HG03280 (cell line): ENCODE data around the gene TBX10.
"Not testable (repeated sequence)": the region's sequence is repeated elsewhere in the genome, so short reads cannot be mapped to it uniquely, and the experiment has no call there.

Source experiments
- ATAC-seq: cut with Tn5 transposase; IDR thresholded peaks from one replicate; pipeline ENCODE4 v1.9.1; 2021; ENCODE audit warnings: mild to moderate bottlenecking, moderate library complexity; ENCODE audit not compliant: unreplicated experiment

The TBX10 gene

GRCh38 chr11:67646535-67647336 is 7.2 kb upstream of the TBX10 start:
- no peak for ATAC-seq

- no peak for ATAC-seq
Observed at GRCh38 chr11:67645521-67646461, 6.2 kb upstream of the TBX10 start.

- no peak for ATAC-seq
Observed at GRCh38 chr11:67644472-67645418, 5.2 kb upstream of the TBX10 start.

DNA sequence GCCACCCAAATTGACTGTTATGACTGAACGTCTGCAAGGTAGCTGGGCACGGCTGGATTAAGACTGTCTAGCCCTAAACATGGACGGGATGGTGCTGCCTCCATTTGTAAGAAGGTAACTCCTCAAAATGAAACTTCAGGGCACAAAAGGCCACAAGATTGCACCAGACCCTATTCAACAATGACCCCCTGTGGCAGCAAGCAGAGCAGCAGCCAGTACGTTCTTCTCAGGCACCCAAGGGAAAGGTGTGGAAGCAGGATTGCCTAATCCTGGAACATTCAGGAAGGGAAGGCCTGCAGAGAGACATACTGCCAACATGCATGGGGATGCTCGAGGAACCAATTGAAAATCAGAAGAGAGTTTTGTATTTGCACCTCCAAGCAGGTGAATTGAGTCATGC is 4.5 kb upstream of the TBX10 start:
- ATAC-seq = no peak

GRCh38 chr11:67642173-67643120 is 2.9 kb upstream of the TBX10 start:
- no peak for ATAC-seq

DNA sequence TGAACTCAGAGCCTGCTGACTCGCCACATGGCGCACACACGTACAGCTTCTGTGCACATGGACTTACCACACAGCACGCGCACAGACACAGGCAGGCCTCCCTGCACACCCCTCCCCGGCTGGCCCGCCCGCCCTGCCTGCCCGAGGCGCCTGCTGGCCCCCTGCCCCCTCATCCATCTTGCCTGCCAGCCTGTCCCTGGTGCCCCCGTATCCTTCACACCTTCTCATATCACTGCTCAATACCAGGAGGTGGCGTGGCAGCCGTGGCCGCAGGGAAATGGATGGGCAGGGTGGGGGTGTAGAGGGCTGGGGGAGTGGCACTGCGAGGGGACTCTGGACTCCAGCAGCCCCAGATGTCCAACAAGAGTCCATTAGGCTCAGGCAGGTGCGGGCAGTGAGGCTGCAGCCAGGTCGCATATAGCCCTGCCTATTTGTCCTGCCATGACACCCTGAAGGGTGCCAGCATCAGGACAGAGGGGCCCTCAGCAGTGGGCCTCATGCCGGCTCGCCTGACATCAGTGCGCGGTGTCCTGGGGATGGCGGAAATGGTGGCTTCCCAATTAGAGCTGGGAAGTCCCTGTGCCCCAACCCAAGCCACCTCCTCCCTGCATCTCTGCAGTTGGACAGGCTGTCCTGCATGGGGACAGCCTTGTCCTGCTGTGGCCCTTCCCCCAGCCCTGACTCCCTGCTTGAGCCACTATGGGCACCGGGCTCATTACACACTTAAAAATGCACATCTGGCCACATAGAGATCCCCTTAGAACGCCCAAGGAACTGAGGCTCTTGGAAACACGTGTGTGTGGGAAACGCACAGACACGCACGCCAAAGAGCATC is 2.0 kb upstream of the TBX10 start:
- no peak for ATAC-seq

DNA sequence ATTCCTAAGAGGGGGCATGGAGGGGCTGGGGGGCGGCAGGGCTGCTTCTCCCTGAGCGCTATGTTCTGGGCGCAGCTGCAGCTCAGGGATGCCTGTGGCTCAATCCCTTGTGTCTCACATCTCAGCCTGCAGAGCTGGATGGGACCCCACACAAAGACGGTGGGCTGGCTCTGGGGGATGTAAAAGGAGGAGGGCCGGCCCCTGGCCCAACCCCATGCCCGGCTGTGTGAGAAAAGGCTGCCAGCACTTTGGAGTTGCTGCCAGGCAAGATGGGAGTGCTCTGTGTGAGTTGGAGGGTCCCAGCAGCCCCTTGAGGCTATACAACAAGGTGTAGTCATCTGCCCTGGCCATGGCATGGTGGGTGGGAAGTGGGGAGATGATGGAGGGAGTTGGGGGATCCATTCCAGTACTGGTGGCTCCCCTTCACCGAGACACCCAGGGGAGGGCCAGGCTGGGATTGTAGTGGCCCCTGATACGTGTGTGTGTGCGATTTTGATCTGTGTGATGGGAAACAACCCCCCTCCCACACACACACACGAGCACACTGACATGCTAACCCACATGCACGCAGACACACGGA is 1.3 kb upstream of the TBX10 start:
- ATAC-seq = no peak

DNA sequence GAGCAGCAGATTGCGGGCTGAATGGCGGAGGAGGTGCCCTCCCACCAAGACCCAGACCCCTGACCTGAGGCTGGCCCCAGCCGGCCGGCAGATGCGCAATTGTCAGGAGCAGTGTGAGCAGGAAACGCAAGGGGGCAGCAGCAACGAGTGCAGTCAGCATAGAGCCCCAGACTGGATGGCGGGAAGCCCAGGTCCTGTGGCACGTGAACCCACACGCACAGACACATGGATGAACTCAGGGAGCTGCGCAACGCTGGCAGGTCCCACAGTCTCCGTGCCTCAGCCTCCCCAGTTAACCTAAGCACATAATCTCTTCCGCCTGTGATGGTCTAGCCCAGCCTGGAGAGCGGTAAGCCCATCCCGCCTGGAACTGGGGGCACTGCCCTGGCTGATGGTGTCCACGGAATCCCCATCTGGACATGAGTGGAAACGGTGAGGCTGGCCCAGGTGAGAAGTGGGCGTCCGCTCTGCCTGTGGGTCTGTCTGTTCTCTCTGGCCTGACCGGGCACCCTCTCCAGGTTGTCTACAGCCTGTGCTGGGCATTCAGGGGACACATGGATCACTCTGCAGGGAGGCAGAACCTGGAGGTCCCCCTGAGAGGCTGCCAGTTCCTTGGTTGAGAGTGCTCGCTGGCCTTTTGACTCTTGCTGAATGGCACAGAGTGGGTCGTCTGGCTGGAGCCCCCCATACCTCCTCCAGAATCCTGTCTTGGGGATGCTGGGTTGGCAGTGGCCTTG is 626 bp upstream of the TBX10 start:
- ATAC-seq = no peak

GRCh38 chr11:67638535-67639437 is 777 bp downstream of the TBX10 start:
- no peak for ATAC-seq

DNA sequence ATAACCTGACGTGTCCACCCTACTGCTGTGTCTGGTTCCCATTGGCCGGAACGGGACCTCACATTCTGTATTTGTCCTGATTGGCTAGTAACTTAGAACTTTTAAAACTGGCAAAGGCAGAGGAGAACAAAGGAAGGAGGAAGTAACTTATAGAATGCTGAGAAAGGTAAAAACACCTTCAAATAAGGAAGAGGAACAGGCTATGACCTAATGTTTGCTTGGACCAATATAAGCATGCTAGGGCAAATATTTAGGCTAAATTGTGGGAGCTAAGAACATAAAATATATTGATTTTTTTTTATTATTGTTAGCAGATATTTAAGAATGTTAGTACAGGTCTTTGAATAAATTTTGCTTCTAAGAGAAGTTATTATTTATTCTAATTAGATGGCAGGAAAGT is 2.1 kb downstream of the TBX10 start:
- ATAC-seq = not testable (repeated sequence)

GRCh38 chr11:67636962-67637361 is 2.6 kb downstream of the TBX10 start:
- no peak for ATAC-seq

DNA sequence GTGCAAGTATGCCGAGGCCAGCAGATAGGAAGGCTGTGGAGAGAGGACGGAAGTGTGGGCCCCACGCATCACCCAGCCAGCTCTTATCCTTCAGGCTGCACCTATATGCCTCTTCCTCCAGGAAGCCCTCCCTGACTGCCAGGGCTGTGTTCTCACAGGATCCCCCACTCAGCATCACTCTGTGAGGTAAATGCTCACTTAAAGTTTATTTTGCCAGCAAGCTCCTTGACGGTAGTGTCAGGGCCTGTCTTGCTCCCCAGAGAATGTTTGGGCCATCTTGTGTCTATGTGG is 4.4 kb downstream of the TBX10 start:
- no peak for ATAC-seq

GRCh38 chr11:67634366-67635230 is 5.0 kb downstream of the TBX10 start:
- ATAC-seq = no peak

GRCh38 chr11:67633758-67634365 is 5.7 kb downstream of the TBX10 start:
- ATAC-seq = no peak

- no peak for ATAC-seq
Observed at GRCh38 chr11:67632982-67633755, 6.4 kb downstream of the TBX10 start.
